ENCODE results near the gene RNGTT.
"Not testable (repeated sequence)": the region's sequence is repeated elsewhere in the genome, so short reads cannot be mapped to it uniquely, and the experiment has no call there.

RNGTT gene

DNA sequence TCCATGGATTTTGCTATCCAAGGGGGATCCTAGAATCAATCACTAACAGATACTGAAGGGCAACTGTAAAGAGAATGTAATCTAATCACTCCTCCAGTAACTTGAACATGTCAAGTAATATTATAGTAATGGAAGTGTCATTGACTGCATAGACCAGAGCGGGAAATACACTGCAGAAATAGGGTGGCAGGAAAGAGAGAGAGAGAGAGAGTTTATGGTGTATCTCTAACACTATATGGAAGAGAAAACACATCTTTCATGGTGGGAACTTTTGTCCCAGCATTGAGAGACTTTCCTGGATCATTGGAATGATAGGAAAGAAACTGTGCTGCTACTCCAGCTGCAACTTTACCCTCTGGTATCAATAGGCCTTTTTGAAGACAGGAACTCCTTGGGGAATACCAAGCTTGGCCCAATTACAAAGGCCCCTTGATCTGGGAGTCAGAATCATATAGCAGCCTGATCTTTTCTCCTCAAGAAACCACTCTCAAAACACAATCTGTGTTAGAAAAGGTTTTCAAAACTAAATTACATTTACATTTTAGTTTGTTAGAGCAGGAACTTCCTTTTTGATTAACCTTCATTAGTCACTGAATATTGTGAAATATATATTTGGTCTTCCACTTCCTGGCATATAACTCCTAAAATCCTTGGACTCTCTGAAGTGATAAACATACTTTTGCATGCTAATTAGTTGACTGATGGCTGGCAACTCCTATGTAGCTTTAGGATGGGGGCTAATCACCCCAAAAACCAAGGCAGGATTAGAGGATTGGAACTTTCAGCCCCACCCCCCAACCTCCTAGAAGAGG is 29.5 kb upstream of the RNGTT start:
- TF ChIP-seq Cebpa-rat (IDR thresholded peaks at IDR 0.05): no peak
- Histone ChIP-seq H3K4me2 (no peak overlapping the region), H3K27me3 (no peaks in the 10 kb centered on the region), H3K27ac (no peak overlapping the region), H4K20me1 (no peaks in the 10 kb centered on the region), H3K9ac (no peak overlapping the region), H3K9me3 (no peaks in the 10 kb centered on the region), H3K36me3 (no peaks in the 10 kb centered on the region), H3K4me1 (peaks cover 16% of the 10 kb centered on the region), H3K4me3 (no peak overlapping the region)

DNA sequence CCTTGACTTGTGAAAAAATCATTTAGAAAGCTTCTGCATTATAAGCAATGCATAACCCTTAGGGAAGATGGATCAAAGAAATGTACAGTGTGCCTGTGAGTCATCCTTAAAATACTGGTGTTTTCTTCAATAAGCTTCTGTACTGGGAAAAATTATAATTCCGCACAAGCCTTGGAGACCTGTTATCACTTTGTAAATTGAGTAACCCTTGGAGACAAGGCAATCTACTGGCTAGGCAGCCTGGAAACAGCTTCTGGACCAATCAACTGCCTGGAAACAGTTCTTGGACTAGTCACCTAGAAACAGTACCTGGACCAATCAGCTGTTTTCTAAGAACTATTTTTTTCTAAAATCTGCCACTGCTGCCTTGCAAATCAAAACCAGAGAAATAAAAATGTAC is 25.8 kb upstream of the RNGTT start:
- Histone ChIP-seq H3K4me2 (no peak overlapping the region), H3K27ac (no peak overlapping the region), H3K27me3 (no peaks in the 10 kb centered on the region), H3K36me3 (no peaks in the 10 kb centered on the region), H3K9ac (no peak overlapping the region), H3K4me1 (no peaks in the 10 kb centered on the region), H4K20me1 (no peaks in the 10 kb centered on the region), H3K4me3 (no peak overlapping the region), H3K9me3 (no peaks in the 10 kb centered on the region)
- no peak for TF ChIP-seq Cebpa-rat (IDR thresholded peaks at IDR 0.05)

DNA sequence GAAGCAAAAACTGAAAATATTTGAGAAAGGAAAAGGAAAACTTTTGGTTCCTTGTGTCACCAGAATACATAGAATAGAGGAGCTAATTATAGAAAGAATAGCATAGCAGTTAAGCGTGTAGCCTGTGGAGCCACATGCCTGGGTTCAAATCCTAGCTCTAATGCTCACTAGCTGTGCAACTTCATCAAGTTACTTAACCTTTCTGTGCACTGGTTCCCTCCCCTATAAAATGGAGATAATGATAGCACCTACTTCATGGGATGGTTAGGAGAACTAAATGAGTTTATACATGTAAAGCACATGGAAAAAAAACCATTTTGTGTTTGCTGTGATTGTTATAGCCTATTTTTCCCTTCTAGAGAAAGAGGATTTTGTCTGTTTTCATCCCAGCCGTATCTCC is 24.5 kb upstream of the RNGTT start:
- Histone ChIP-seq H3K9ac (no peak overlapping the region), H3K9me3 (no peaks in the 10 kb centered on the region), H3K36me3 (no peaks in the 10 kb centered on the region), H3K27me3 (no peaks in the 10 kb centered on the region), H3K4me1 (no peaks in the 10 kb centered on the region), H3K27ac (no peak overlapping the region), H3K4me3 (no peak overlapping the region), H4K20me1 (no peaks in the 10 kb centered on the region), H3K4me2 (no peak overlapping the region)
- no peak for TF ChIP-seq Cebpa-rat (IDR thresholded peaks at IDR 0.05)

GRCh38 chr6:88985901-88986300 is 22.5 kb upstream of the RNGTT start:
- Histone ChIP-seq H3K4me1 (no peaks in the 10 kb centered on the region), H3K27ac (no peak overlapping the region), H3K9me3 (no peaks in the 10 kb centered on the region), H3K36me3 (no peaks in the 10 kb centered on the region), H4K20me1 (no peaks in the 10 kb centered on the region), H3K27me3 (no peaks in the 10 kb centered on the region), H3K9ac (no peak overlapping the region), H3K4me2 (no peak overlapping the region), H3K4me3 (no peak overlapping the region)
- TF ChIP-seq Cebpa-rat (IDR thresholded peaks at IDR 0.05): no peak

DNA sequence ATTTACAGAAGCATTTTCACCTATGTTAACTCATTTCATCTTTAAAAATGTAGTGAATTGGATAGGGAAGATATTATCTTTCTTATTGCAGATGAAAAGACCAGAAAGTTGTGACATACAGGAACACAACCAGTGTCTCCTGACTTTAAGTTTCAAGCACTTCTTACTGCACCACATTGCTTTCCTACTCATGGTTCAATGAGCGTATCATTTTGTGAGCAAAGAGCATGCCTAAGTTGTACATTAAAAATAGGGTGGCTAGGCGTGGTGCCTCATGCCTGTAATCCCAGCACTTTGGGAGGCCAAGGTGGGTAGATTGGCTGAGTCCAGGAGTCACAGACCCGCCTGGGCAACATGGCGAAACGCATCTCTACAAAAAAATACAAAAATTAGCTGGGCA is 21.2 kb upstream of the RNGTT start:
- no peak overlapping the region for H3K4me2 ChIP-seq
- TF ChIP-seq Cebpa-rat (IDR thresholded peaks at IDR 0.05): no peak
- no peaks in the 10 kb centered on the region for H3K4me1 ChIP-seq
- H3K4me3 ChIP-seq: no peak overlapping the region
- no peaks in the 10 kb centered on the region for H4K20me1 ChIP-seq
- H3K36me3 ChIP-seq: no peaks in the 10 kb centered on the region
- no peak overlapping the region for H3K27ac ChIP-seq
- no peaks in the 10 kb centered on the region for H3K9me3 ChIP-seq
- H3K9ac ChIP-seq: no peak overlapping the region
- no peaks in the 10 kb centered on the region for H3K27me3 ChIP-seq

DNA sequence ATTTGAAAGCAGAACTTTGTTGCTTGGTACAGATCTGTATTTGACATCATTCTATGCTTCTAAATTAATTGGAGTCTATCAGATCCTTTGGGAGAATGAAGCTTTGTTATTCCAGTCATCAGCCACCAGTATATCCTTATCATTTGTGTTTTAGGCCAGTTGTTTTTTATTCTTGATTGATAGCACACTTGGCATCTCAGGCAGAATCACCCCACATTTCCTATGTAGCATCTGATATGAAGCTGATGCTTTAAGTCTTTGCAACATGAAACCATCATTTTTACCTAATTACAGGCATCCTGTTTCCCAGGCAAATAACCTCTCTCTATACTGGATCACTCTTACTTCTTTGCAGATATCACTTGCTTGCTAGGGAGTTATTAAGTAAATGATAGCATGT is 20.7 kb upstream of the RNGTT start:
- Histone ChIP-seq H3K9me3 (no peaks in the 10 kb centered on the region), H3K27ac (no peak overlapping the region), H3K9ac (no peak overlapping the region), H3K4me3 (no peak overlapping the region), H3K36me3 (no peaks in the 10 kb centered on the region), H3K4me2 (no peak overlapping the region), H3K4me1 (no peaks in the 10 kb centered on the region), H4K20me1 (no peaks in the 10 kb centered on the region), H3K27me3 (no peaks in the 10 kb centered on the region)
- no peak for TF ChIP-seq Cebpa-rat (IDR thresholded peaks at IDR 0.05)

DNA sequence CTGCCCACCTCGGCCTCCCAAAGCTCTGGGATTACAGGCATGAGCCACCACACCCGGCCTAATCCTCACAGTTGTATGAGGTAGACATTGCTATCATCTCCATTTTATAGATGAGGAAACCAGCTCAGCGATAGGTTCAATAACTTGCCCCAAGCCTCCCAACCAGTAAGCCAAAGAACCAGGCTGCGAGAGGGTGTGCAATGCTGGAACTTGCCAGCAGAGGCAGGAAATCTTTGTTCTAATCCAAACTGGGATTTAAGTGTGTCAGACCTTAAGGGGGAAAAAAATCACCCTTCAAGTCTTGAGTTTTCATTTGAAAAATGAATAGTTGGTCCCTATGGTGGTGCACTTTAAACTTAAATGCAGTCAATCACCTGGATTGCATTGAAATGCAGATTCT is 20.1 kb upstream of the RNGTT start:
- no peak overlapping the region for H3K27ac ChIP-seq
- TF ChIP-seq Cebpa-rat (IDR thresholded peaks at IDR 0.05): no peak
- no peak overlapping the region for H3K9ac ChIP-seq
- H3K27me3 ChIP-seq: no peaks in the 10 kb centered on the region
- no peak overlapping the region for H3K4me3 ChIP-seq
- H3K36me3 ChIP-seq: no peaks in the 10 kb centered on the region
- H4K20me1 ChIP-seq: no peaks in the 10 kb centered on the region
- no peak overlapping the region for H3K4me2 ChIP-seq
- no peaks in the 10 kb centered on the region for H3K9me3 ChIP-seq
- no peaks in the 10 kb centered on the region for H3K4me1 ChIP-seq

GRCh38 chr6:88983129-88983528 is 19.7 kb upstream of the RNGTT start:
- H3K4me3 ChIP-seq, H3K9ac ChIP-seq, H3K27ac ChIP-seq, H3K4me1 ChIP-seq, H4K20me1 ChIP-seq, H3K9me3 ChIP-seq, H3K4me2 ChIP-seq, H3K27me3 ChIP-seq, H3K36me3 ChIP-seq: not testable (repeated sequence)

DNA sequence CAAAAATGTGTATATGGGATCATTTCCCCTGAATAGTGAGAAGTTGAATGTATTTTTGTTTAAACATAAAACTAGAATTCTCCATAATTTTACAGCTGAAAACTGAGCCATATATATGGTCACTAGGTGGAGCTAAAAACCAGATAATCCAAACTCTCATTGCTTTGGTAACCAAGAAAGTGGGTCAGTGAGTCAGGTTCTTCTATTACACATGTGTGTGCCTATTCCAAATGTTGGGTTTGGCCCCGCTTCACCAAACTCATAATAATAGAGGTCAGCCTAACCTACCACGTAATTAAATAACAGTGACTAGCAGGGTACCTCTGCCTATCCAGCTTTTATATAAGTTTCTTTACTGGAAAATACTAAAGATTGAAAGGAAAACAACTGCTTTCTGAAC is 19.3 kb upstream of the RNGTT start:
- no peak for TF ChIP-seq Cebpa-rat (IDR thresholded peaks at IDR 0.05)
- Histone ChIP-seq H3K4me2 (no peak overlapping the region), H3K36me3 (no peaks in the 10 kb centered on the region), H4K20me1 (no peaks in the 10 kb centered on the region), H3K9ac (no peak overlapping the region), H3K27me3 (no peaks in the 10 kb centered on the region), H3K9me3 (no peaks in the 10 kb centered on the region), H3K27ac (no peak overlapping the region), H3K4me1 (no peaks in the 10 kb centered on the region), H3K4me3 (no peak overlapping the region)

- TF ChIP-seq Cebpa-rat (IDR thresholded peaks at IDR 0.05): no peak
- H3K36me3 ChIP-seq: no peaks in the 10 kb centered on the region
- no peak overlapping the region for H3K27ac ChIP-seq
- H4K20me1 ChIP-seq: no peaks in the 10 kb centered on the region
- no peaks in the 10 kb centered on the region for H3K4me1 ChIP-seq
- no peaks in the 10 kb centered on the region for H3K9me3 ChIP-seq
- H3K4me2 ChIP-seq: no peak overlapping the region
- H3K4me3 ChIP-seq: no peak overlapping the region
- no peaks in the 10 kb centered on the region for H3K27me3 ChIP-seq
- no peak overlapping the region for H3K9ac ChIP-seq
These were observed 12.0 kb upstream of the RNGTT start for GRCh38 chr6:88975369-88975768.
